ENCODE data around the gene ITPKA.

DNA sequence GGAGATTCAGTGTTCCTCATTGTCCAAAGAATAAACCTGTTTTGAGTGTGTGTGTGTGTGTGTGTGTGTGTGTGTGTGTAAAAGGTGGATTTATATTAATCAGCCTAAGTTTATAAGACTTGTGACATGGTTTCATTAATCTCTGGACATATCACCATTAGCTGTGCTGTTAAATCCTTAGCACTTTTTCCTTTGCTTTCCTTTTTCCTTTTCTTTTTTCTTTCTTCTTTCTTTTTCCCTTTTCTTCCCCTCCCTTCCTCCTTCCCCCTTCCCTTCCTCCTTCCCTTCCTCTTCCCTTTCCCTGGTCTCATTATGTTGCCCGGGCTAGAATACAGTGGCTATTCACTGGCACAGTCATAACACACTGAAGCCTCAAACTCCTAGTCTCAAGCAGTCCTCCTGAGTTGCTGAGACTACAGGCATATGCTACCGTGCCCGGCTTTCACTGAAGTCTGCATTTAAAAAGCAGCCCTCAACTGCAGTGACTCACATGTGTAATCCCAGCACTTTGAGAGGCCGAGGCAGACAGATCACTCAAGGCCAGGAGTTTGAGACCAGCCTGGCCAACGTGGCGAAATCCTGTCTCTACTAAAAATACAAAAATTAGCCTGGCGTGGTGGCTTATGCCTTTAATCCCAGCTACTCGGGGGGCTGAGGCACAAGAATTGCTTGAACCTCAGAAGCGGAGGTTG lies 28.6 kb upstream of the ITPKA start:
- TF ChIP-seq, protein P1, sequence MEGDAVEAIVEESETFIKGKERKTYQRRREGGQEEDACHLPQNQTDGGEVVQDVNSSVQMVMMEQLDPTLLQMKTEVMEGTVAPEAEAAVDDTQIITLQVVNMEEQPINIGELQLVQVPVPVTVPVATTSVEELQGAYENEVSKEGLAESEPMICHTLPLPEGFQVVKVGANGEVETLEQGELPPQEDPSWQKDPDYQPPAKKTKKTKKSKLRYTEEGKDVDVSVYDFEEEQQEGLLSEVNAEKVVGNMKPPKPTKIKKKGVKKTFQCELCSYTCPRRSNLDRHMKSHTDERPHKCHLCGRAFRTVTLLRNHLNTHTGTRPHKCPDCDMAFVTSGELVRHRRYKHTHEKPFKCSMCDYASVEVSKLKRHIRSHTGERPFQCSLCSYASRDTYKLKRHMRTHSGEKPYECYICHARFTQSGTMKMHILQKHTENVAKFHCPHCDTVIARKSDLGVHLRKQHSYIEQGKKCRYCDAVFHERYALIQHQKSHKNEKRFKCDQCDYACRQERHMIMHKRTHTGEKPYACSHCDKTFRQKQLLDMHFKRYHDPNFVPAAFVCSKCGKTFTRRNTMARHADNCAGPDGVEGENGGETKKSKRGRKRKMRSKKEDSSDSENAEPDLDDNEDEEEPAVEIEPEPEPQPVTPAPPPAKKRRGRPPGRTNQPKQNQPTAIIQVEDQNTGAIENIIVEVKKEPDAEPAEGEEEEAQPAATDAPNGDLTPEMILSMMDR (conservative IDR thresholded peaks at IDR 0.05; ENCODE audit: low read depth, low read length) = no peak
- TF ChIP-seq EZH2 (IDR thresholded peaks at IDR 0.05; ENCODE audit: low read length, unreplicated experiment) = no peak

Measured in PC-3 (cell line).